Pancreas (tissue), 10 donors: ENCODE data around the gene CD180. TPM values are rescaled to one million over a fixed set of nuclear protein-coding genes. Genes with fewer than 3 reads are reported as not detected.

ENCODE experiments used
- ATAC-seq, 4 donors: fragments of 200-7000 bp; cut with Tn5 transposase; one replicate each; pipeline versions ENCODE4 v1.8.0 to v1.9.1; 2020; ENCODE audit warnings: mild to moderate bottlenecking in 4 of 4, moderate library complexity in 4 of 4
- DNase-seq, 6 donors: peaks; one replicate each; pipeline ENCODE4 v3.0.0-alpha.2; 2020
- FAIRE-seq: peaks from 2 replicates; lab custom pipeline; 2012; peaks lifted over from hg19 to GRCh38; lab: Jason Lieb, UNC
- H3K27ac ChIP-seq, 4 donors: fragments of 200-600 bp; sonication (generic); 1 replicate in 3 of 4; 2 replicates in 1 of 4; pipeline versions ENCODE4 v1.5.0 to v1.8.0; 2020
- H3K27me3 ChIP-seq, 4 donors: fragments of 200-600 bp; one replicate each; pipeline ENCODE4 v1.8.0; 2021
- H3K36me3 ChIP-seq, 3 donors: fragments of 200-600 bp; sonication (generic) in 1 of 3; one replicate each; pipeline versions ENCODE4 v1.5.0 to v1.8.0; 2020 to 2021
- H3K4me1 ChIP-seq, 3 donors: fragments of 200-600 bp; one replicate each; pipeline ENCODE4 v1.8.0; 2021
- H3K4me3 ChIP-seq, 4 donors: fragments of 200-600 bp; sonication (generic) in 2 of 4; one replicate each; pipeline versions ENCODE4 v1.5.0 to v1.8.0; 2020 to 2021
- H3K9me3 ChIP-seq, 4 donors: fragments of 200-600 bp; one replicate each; pipeline ENCODE4 v1.8.0; 2021
- WGBS, 2 donors: extraction: QIAGEN DNeasy Blood & Tissue Kit; methylation state at CpG; one replicate each; pipeline ENCODE4 v1.1.7; 2013; 5-methylcytosine and 5-hydroxymethylcytosine counted together
- intact Hi-C, 3 donors: fragments of 100-400 bp; cut with DNase I; formaldehyde crosslinking; loops; one replicate each; pipeline versions ENCODE4 v1.11.1 to v1.14.2; 2022
- polyA plus RNA-seq, 2 donors: library from polyadenylated mRNA; stranded (reverse); fragments of 200-250 nt; gene quantifications; one replicate each; pipeline ENCODE4 v1.2.3, GENCODE V29; 2013
- total RNA-seq, 6 donors: library from RNA; stranded (reverse); fragmentation: NEBNext Ultra II Directional in 4 of 6; extraction: Animal tissue kit (Norgen Biotek cat#: 25700) in 4 of 6; gene quantifications; one replicate each; pipeline versions ENCODE4 v1.2.1 to v1.2.4, GENCODE V29; 2021 to 2023
- TF ChIP-seq, protein P1 (sequence below), 4 donors: fragments of 200-600 bp; sonication (generic) in 3 of 4; IDR thresholded peaks; one replicate each; pipeline versions ENCODE4 v1.5.0 to v1.8.0; 2021; ENCODE audit warnings: antibody characterized with exemption in 4 of 4
- donor health status: healthy with polysubstance abuse.
- donor health status: DM: no; HTN: no; CAD: no; lungs with moderate emphysema.
- donor health status: DM: no; HTN: no; CAD: no.
- donor health status: control.
- donor health status: control.
- donor health status: Bipolar disorder and iron deficiency.
- donor health status: DM: yes; HTN: yes; CAD: no.
- donor health status: DM: no; HTN: no; CAD: no.
- donor health status: DM: no; HTN: no; CAD: no.
- donor health status: DM: yes; HTN: yes; CAD: no.

The CD180 gene
- total and polyA plus RNA-seq, 8 donors, result 0.04 to 2.9 (median 0.10) TPM

GRCh38 chr5:67135381-67135984 is 61.1 kb downstream of the CD180 start:
- 84 to 88% methylated on average over 6 of the region's 6 CpGs for WGBS, 2 donors
- H3K9me3 ChIP-seq, result no peaks in the 10 kb centered on the region
- H3K4me1 ChIP-seq, result no peaks in the 10 kb centered on the region
- no peaks in the 10 kb centered on the region for H3K36me3 ChIP-seq
- H3K27ac ChIP-seq, result no peak overlapping the region
- ATAC-seq (no peak), DNase-seq (no peak), FAIRE-seq (no peak)
- TF ChIP-seq, protein P1, sequence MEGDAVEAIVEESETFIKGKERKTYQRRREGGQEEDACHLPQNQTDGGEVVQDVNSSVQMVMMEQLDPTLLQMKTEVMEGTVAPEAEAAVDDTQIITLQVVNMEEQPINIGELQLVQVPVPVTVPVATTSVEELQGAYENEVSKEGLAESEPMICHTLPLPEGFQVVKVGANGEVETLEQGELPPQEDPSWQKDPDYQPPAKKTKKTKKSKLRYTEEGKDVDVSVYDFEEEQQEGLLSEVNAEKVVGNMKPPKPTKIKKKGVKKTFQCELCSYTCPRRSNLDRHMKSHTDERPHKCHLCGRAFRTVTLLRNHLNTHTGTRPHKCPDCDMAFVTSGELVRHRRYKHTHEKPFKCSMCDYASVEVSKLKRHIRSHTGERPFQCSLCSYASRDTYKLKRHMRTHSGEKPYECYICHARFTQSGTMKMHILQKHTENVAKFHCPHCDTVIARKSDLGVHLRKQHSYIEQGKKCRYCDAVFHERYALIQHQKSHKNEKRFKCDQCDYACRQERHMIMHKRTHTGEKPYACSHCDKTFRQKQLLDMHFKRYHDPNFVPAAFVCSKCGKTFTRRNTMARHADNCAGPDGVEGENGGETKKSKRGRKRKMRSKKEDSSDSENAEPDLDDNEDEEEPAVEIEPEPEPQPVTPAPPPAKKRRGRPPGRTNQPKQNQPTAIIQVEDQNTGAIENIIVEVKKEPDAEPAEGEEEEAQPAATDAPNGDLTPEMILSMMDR (IDR thresholded peaks at IDR 0.05), result no peak
- H3K4me3 ChIP-seq, result no peak overlapping the region
- intact Hi-C loops, result no loop called here
- no peaks in the 10 kb centered on the region for H3K27me3 ChIP-seq

- DNase-seq (no peak), ATAC-seq (no peak), FAIRE-seq (no peak)
- intact Hi-C loops, result no loop called here
- no peak overlapping the region for H3K4me3 ChIP-seq
- WGBS, 2 donors, result 83 to 89% methylated on average over 3 of the region's 3 CpGs
- TF ChIP-seq, protein P1 (IDR thresholded peaks at IDR 0.05), result no peak
- no peaks in the 10 kb centered on the region for H3K9me3 ChIP-seq
- no peaks in the 10 kb centered on the region for H3K4me1 ChIP-seq
- no peaks in the 10 kb centered on the region for H3K27me3 ChIP-seq
- H3K36me3 ChIP-seq, result no peaks in the 10 kb centered on the region
- no peak overlapping the region for H3K27ac ChIP-seq
Observed at GRCh38 chr5:67133776-67134175, 62.8 kb downstream of the CD180 start.

DNA sequence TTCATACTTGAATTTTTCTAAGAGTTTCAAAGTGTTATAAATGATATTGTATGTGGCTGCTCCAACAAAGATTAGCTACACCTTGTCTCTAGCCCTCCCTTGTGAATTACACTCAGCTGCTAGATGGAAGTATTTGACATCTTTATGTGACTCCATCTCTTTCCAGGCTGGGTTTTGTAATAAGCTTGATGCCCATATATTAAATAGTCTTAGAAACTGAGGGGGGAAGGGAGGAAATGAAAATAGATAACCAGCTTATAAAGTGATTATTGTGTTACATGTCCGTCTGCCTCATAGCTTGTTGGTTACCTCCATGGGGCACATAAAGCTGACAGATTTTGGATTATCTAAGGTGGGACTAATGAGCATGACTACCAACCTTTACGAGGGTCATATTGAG is 63.4 kb downstream of the CD180 start:
- DNase-seq (no peak), ATAC-seq (no peak), FAIRE-seq (no peak)
- 46 to 49% methylated on average over 2 of the region's 2 CpGs for WGBS, 2 donors
- Histone ChIP-seq H3K9me3 (no peaks in the 10 kb centered on the region), H3K4me3 (no peak overlapping the region), H3K36me3 (no peaks in the 10 kb centered on the region), H3K27ac (no peak overlapping the region), H3K4me1 (no peaks in the 10 kb centered on the region), H3K27me3 (no peaks in the 10 kb centered on the region)
- intact Hi-C loops, result no loop called here
- TF ChIP-seq, protein P1 (IDR thresholded peaks at IDR 0.05), result no peak

- no peaks in the 10 kb centered on the region for H3K4me1 ChIP-seq
- H3K27me3 ChIP-seq, result no peaks in the 10 kb centered on the region
- TF ChIP-seq, protein P1 (IDR thresholded peaks at IDR 0.05), result no peak
- H3K27ac ChIP-seq, result no peak overlapping the region
- WGBS, 2 donors, result 93 to 94% methylated on average over 2 of the region's 2 CpGs
- no peaks in the 10 kb centered on the region for H3K9me3 ChIP-seq
- ATAC-seq, result no peak
- intact Hi-C loops, result no loop called here
- H3K36me3 ChIP-seq, result no peaks in the 10 kb centered on the region
- no peak for FAIRE-seq
- no peak for DNase-seq
- no peak overlapping the region for H3K4me3 ChIP-seq
Observed at GRCh38 chr5:67129768-67130167, 66.8 kb downstream of the CD180 start.
